Measurements from ENCODE around the gene SERPINB10.

The SERPINB10 gene

DNA sequence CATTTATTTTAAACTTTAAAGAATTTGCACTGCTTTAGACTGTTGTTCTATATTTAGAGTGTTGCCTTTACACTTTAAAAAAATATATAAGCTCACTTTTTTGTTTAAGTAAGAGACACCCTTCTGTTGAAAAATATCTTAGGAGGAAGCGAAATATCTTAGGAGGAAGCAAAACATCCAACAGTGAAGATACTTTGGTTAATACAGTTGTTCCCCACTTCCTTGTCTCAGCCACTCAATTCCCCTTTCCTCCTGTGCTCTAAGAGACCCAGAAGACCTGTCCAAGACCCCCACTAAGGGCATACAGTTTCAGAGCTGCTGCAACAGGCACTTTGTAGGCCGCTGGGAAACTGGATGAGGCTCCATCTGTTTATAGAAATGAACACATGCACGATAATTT, 67.9 kb downstream of the SERPINB10 start:
- no peak for DNase-seq (ENCODE audit: extremely low read depth, insufficient read length)
- TF ChIP-seq, protein P1, sequence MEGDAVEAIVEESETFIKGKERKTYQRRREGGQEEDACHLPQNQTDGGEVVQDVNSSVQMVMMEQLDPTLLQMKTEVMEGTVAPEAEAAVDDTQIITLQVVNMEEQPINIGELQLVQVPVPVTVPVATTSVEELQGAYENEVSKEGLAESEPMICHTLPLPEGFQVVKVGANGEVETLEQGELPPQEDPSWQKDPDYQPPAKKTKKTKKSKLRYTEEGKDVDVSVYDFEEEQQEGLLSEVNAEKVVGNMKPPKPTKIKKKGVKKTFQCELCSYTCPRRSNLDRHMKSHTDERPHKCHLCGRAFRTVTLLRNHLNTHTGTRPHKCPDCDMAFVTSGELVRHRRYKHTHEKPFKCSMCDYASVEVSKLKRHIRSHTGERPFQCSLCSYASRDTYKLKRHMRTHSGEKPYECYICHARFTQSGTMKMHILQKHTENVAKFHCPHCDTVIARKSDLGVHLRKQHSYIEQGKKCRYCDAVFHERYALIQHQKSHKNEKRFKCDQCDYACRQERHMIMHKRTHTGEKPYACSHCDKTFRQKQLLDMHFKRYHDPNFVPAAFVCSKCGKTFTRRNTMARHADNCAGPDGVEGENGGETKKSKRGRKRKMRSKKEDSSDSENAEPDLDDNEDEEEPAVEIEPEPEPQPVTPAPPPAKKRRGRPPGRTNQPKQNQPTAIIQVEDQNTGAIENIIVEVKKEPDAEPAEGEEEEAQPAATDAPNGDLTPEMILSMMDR (IDR thresholded peaks at IDR 0.05; ENCODE audit: insufficient read depth, low read length, poor library complexity, severe bottlenecking), result no peak
- Histone ChIP-seq H3K36me3 (ENCODE audit: control insufficient read depth, insufficient read depth, low read length) (peaks cover 5% of the 10 kb centered on the region), H3K4me3 (replicated peaks; ENCODE audit: low read depth, low read length) (no peak overlapping the region), H3K27me3 (replicated peaks; ENCODE audit: control insufficient read depth, insufficient read depth, low read length) (no peaks in the 10 kb centered on the region)

DNA sequence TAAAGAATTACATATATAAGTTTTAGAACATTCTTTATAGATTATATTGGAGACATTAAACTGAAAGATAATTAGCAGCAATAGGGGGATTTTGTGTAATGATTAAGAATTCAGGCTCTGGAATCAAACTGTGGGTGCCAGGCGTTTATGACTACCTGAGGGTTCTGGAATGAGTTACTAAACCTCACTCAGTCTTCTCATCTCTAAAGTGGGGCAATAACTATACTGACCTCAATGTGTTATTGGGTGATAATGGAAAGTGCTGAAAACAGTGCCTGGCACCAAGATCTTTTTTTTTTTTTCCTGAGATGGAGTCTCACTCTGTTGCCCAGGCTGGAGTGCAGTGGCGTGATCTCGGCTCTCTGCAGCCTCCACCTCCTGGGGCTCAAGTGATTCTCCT, 69.3 kb downstream of the SERPINB10 start:
- Histone ChIP-seq H3K4me3 (replicated peaks; ENCODE audit: low read depth, low read length) (no peak overlapping the region), H3K27me3 (replicated peaks; ENCODE audit: control insufficient read depth, insufficient read depth, low read length) (no peaks in the 10 kb centered on the region), H3K36me3 (ENCODE audit: control insufficient read depth, insufficient read depth, low read length) (peaks cover 15% of the 10 kb centered on the region)
- TF ChIP-seq, protein P1 (IDR thresholded peaks at IDR 0.05; ENCODE audit: insufficient read depth, low read length, poor library complexity, severe bottlenecking), result no peak
- DNase-seq (ENCODE audit: extremely low read depth, insufficient read length), result no peak

DNA sequence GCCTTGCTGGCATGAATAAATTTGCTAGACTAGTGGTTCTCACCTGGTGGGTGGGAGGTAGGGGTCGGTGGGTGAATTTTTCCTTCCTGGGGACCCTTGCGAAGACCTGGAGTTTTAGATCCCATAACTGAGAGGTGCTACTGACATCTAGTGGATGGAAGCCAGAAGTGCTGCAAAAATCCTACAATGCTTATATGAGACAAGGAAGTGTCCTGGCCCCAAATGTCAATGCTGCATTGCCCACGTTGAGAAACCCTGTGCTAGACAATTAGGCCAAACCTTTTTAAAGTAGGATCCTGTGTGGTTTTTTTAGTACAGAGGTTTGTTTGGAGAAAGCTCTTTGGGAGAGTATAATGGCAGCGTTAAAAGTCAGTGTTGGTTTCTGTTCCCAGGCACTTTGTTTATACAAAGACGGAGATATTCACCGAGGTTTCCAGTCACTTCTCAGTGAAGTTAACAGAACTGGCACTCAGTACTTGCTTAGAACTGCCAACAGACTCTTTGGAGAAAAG, 71.7 kb downstream of the SERPINB10 start:
- Histone ChIP-seq H3K4me3 (replicated peaks; ENCODE audit: low read depth, low read length) (no peak overlapping the region), H3K36me3 (ENCODE audit: control insufficient read depth, insufficient read depth, low read length) (peaks cover 23% of the 10 kb centered on the region), H3K27me3 (replicated peaks; ENCODE audit: control insufficient read depth, insufficient read depth, low read length) (no peaks in the 10 kb centered on the region)
- DNase-seq (ENCODE audit: extremely low read depth, insufficient read length), result peak; percentile 6
- TF ChIP-seq, protein P1 (IDR thresholded peaks at IDR 0.05; ENCODE audit: insufficient read depth, low read length, poor library complexity, severe bottlenecking), result peak; percentile 84

DNA sequence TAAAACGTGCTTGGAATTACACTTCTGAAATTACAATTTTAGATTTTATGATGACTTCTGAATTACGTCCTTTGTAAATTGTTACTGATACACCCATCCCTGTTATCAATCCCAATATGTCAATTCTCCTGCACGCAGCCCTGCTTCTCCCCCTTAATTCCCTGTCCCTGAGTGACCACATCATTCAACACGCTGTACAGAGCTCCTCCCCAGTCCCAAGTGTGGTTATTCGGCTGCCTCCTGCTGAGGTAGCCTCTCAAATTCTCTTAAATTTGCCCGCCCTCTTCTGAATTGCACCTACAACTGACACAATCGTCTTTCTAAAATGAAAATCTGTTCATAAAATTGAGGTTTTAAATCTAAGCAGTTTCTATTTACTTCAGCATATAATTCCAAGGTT, 72.3 kb downstream of the SERPINB10 start:
- H3K27me3 ChIP-seq (replicated peaks; ENCODE audit: control insufficient read depth, insufficient read depth, low read length), result no peaks in the 10 kb centered on the region
- DNase-seq (ENCODE audit: extremely low read depth, insufficient read length), result no peak
- H3K4me3 ChIP-seq (replicated peaks; ENCODE audit: low read depth, low read length), result no peak overlapping the region
- H3K36me3 ChIP-seq (ENCODE audit: control insufficient read depth, insufficient read depth, low read length), result peaks cover 26% of the 10 kb centered on the region
- TF ChIP-seq, protein P1 (IDR thresholded peaks at IDR 0.05; ENCODE audit: insufficient read depth, low read length, poor library complexity, severe bottlenecking), result no peak

DNA sequence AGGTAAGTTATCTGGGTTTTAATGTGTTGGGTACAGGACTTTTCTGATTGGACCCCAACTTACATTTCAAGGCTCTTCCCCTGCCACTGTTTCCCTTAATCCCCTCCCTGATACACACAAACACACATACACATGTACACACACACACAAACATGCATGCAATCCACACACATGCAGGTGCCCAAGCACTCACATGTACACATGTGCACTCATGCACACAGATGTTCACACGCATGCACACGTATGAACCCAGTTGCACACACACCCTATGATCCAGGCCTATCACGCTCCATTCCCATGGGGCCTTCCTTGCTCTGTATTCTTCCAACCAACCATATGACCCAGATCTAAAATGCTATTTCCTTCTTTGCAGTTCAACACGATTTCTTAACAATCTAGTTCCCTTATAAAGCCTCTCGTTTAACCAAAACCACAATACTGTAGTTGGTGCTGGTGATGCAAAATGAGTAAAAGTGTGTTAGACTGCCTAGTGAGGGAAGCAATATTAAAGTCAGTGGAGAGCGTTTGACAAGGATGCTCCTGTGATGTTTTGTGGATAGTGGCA, 73.2 kb downstream of the SERPINB10 start:
- DNase-seq (ENCODE audit: extremely low read depth, insufficient read length), result no peak
- Histone ChIP-seq H3K27me3 (replicated peaks; ENCODE audit: control insufficient read depth, insufficient read depth, low read length) (no peaks in the 10 kb centered on the region), H3K4me3 (replicated peaks; ENCODE audit: low read depth, low read length) (no peak overlapping the region), H3K36me3 (ENCODE audit: control insufficient read depth, insufficient read depth, low read length) (peaks cover 30% of the 10 kb centered on the region)
- TF ChIP-seq, protein P1 (IDR thresholded peaks at IDR 0.05; ENCODE audit: insufficient read depth, low read length, poor library complexity, severe bottlenecking), result no peak

DNA sequence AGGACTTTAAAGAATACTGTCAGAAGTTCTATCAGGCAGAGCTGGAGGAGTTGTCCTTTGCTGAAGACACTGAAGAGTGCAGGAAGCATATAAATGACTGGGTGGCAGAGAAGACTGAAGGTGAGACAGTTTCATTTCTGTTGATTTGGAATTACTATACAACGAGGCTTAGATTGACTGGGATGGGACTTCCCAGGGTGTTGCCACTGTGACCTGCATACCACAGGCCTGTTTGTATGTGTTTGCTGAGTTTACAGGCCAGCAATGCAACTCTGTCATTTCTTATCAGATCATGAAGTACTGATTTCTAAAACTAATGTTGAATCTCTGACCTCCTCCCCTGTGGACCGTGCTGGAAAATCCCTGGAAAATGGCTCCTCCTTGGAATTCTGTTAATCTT, 74.0 kb downstream of the SERPINB10 start:
- TF ChIP-seq, protein P1 (IDR thresholded peaks at IDR 0.05; ENCODE audit: insufficient read depth, low read length, poor library complexity, severe bottlenecking), result no peak
- Histone ChIP-seq H3K27me3 (replicated peaks; ENCODE audit: control insufficient read depth, insufficient read depth, low read length) (no peaks in the 10 kb centered on the region), H3K4me3 (replicated peaks; ENCODE audit: low read depth, low read length) (no peak overlapping the region), H3K36me3 (ENCODE audit: control insufficient read depth, insufficient read depth, low read length) (peaks cover 32% of the 10 kb centered on the region)
- DNase-seq (ENCODE audit: extremely low read depth, insufficient read length), result no peak
